GM10266 (cell line): Measurements from ENCODE around the gene RPL26.
"Not testable (repeated sequence)": the region's sequence is repeated elsewhere in the genome, so short reads cannot be mapped to it uniquely, and the experiment has no call there.

ENCODE experiments used
- DNase-seq: peaks from one replicate; pipeline ENCODE4 v3.0.0; 2012; ENCODE audit errors: extremely low spot score
- TF ChIP-seq, protein P1 (sequence below): IDR thresholded peaks from 2 replicates; pipeline ENCODE4 v1.5.1; 2012; ENCODE audit warnings: mild to moderate bottlenecking, low read depth; ENCODE audit not compliant: control insufficient read depth, insufficient read depth; ENCODE audit errors: missing control alignments

RPL26 gene

DNA sequence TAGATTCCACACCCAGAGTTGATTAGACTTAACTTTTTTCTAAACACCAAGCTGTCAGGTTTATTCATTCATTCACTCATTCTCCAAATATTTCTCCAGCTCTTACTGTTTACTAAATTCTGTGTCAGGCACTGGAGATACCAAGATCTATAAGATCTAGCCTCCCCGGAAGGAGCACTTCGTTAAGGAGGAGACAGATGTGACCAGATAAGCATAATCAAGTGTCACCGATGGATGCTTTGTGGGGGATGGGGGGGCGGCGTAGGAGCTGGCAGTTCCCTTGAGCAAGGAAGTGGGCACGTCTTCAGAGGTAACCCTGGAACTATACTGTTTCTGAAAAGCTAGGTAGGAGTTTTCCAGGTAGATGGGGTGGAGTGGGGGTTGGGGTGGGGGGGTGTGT lies 3.8 kb upstream of the RPL26 start:
- TF ChIP-seq, protein P1, sequence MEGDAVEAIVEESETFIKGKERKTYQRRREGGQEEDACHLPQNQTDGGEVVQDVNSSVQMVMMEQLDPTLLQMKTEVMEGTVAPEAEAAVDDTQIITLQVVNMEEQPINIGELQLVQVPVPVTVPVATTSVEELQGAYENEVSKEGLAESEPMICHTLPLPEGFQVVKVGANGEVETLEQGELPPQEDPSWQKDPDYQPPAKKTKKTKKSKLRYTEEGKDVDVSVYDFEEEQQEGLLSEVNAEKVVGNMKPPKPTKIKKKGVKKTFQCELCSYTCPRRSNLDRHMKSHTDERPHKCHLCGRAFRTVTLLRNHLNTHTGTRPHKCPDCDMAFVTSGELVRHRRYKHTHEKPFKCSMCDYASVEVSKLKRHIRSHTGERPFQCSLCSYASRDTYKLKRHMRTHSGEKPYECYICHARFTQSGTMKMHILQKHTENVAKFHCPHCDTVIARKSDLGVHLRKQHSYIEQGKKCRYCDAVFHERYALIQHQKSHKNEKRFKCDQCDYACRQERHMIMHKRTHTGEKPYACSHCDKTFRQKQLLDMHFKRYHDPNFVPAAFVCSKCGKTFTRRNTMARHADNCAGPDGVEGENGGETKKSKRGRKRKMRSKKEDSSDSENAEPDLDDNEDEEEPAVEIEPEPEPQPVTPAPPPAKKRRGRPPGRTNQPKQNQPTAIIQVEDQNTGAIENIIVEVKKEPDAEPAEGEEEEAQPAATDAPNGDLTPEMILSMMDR = no peak
- no peak for DNase-seq

DNA sequence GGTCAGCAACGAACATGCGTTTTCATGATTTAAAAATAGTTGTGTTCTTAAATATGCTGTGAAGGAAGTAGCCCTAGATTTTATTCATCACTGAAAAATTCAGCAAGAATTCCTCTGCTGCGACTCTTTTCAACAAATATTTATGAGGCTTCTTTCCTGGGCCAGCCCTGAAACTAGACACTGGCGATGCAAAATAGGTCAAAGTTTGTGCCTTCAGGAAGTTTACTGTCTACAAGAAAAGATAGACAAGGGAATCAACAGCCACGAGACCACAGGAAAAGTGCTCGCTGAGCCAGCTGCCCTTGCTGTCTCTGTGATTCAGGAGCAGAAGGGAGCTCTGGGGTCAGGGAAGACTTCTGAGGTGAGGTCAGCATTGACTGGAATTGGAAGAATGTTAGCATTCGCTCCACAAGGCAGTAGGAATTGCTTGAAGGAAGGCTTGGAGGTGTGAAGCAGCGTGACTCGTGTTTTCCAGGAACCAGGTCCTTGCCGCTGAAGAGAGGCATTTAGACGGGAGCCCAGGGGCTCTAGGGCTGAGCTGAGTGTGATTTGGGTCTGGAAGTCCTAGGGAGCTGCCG lies 1.9 kb upstream of the RPL26 start:
- no peak for DNase-seq
- TF ChIP-seq, protein P1 = no peak

DNA sequence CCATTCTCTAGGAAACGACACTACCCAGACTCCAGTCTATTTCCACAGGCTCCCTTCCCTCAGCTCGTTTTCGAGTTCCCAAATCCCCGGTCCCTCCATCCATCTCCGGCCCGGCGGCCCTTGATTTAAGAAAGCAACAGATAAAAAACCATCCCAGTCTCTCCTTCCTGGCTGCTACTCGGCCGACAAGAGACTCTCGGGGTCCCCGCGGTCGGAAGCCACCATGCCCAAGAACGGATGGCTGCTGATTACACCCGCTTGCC lies 182 bp downstream of the RPL26 start:
- TF ChIP-seq, protein P1 = no peak
- DNase-seq = no peak

DNA sequence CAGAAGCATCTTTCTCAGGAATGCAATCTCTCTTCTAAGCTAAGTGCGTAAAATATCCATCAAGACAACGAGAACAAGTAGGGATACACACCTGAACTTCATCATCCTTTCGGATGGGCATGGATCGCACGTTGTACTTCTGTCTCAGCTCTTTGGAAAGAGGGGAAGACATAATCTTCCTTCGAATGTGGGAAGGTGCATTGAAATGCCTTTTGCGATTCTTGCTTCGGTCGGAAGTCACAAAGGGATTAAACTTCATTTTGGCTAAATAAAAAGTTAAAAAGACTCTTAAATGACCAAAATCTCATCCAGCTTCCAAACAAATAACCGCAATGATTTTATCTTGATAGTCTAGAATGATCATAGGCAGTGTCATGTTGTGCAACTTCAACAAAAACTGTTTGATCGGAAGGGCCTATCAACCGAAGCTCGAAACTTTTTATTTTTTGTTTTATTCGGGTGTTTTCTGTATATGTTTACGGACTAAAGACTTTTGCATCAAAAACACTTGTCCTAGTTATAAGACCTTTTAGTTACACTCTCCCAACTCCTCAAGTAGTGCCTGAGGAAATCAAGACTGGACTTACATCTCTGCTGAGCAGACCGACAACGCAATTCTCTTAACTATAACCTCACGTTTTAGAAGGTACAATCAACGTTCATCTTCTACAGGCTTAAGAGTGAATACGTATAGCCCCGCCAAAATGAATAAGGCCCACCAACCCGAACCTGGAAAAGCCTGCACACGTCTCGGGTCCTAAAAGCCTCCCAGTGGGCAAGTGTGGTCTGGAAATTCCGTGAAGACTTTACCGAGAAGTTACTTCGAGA lies 727 bp downstream of the RPL26 start:
- DNase-seq = no peak
- TF ChIP-seq, protein P1 = no peak

DNA sequence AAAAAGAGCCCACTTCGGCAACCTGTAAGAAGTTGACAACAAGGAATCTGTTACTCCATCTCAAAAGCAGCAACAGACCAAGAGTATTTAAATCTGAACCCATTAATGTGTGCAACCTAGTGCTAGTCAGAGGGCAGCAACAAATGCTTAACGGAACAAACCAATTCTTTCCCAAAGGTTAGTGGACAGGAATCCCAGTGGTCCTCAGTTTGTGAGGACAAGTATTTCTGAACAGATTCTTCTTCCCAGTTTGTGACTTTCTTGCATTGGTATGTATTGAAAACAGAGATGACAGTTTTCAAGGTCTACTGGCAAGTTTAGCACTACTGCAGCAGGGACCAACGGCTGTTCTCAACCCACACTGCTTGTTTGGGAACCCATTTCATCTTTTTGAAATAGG lies 2.9 kb downstream of the RPL26 start:
- TF ChIP-seq, protein P1 = no peak
- no peak for DNase-seq

DNA sequence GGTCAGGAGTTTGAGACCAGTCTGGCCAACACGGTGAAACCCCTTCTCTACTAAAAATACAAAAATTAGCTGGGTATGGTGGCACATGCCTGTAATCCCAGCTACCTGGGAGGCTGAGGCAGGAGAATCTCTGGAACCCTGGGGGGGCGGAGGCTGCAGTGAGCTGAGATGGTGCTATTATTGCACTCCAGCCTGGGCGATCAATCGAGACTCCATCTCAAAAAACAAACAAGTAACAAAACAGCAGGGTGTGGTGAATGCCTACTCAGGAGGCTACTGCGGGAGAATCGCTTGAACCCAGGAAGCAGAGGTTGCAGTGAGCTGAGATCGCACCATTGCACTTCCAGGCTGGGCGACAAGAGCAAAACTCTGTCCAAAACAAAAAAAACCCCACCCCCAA lies 4.9 kb downstream of the RPL26 start:
- DNase-seq = not testable (repeated sequence)

DNA sequence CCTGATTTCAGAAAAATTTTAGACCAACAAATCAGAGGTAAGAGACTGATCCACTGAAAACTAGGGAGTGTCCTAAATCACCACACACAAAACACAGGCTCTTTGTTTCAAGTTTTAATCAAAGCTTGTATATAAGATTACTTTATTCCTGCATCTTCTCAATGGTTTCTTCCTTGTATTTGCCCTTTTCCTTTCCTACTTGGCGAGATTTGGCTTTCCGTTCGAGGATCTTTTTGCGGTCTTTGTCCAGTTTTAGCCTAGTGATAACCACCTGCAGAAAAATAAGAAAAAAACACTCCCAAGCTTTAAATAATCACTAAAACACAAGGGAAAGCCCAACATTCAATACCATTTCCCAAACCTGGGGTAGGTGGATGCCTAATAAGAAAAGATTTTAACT lies 5.6 kb downstream of the RPL26 start:
- TF ChIP-seq, protein P1 = no peak
- no peak for DNase-seq

DNA sequence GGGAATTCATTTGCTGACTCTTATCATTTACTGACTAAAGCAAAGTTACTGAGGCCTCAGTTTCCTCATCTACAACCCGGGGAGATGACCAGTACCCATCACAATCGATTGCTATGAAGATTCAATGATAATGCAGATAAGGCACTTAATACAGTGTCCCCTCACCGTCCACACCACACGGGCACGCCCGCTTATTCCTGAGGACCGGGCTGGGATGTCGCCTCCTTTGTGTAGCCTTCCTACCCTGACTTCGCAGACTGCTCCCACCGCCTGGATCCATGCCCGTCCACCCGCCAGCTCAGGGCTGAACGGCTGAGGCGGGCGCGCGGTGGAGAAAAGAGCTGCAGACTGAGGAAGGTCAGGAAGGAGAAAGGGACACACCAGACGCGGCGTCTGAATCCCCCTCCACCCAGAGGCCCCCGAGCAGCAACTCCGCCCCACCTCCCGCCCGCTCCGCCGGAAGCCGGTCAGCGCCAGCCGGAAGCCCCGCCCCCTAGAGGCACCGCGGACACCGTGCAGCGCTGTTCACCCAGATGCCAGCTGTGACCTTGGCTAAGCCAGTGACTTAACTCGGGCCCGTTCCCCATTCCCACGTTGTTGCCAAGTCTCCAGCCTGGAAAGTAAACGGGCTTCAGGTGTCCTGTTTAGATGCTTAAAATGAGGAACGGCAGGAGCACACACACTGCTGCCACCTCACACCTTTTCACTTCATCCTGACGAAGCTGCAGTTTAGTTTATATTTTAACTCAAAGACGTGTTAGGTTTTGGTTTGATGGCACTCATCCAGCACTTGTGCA lies 6.5 kb downstream of the RPL26 start, which contains the start of gene KRABD2:
Gene KRABD2, minus strand, starts transcription at position 434 of the 797 bp plus-strand sequence.
- TF ChIP-seq, protein P1 = peak; percentile 67
- peak; percentile 97 for DNase-seq
